PC-9 (cell line): Measurements from ENCODE around the gene CPA3. TPM values are rescaled to one million over a fixed set of nuclear protein-coding genes. Genes with fewer than 3 reads are reported as not detected.

ENCODE experiments used
- BruUV-seq: library from RNA; stranded (reverse); fragments of 400-500 nt; replicated peaks from 2 replicates; lab custom pipeline; 2021; lab: Mats Ljungman, UMichigan
- CTCF ChIA-PET: fragments of 300-600 bp; sonication (Branson Sonifier 250); formaldehyde crosslinking; loops from one replicate; lab custom pipeline; 2022; ENCODE audit warnings: antibody characterized with exemption; lab: Charles Lee
- POLR2A ChIA-PET: fragments of 300-600 bp; sonication (Branson Sonifier 250); formaldehyde crosslinking; loops from one replicate; lab custom pipeline; 2022; ENCODE audit warnings: antibody characterized with exemption; ENCODE audit not compliant: unreplicated experiment; lab: Charles Lee
- DNase-seq, 2 experiments: peaks; one replicate each; pipeline versions ENCODE4 v3.0.0 to v3.0.0-alpha.2; 2015 to 2022; ENCODE audit warnings: mixed read lengths in 1 of 2
- H2AFZ ChIP-seq: fragments of 200-600 bp; sonication (generic); 2 replicates; pipeline ENCODE4 v1.8.1; 2017; ENCODE audit warnings: antibody characterized with exemption
- H3F3A ChIP-seq: fragments of 200-600 bp; sonication (generic); 2 replicates; pipeline ENCODE4 v1.8.1; 2017; ENCODE audit warnings: antibody characterized with exemption, mild to moderate bottlenecking, low read depth; ENCODE audit not compliant: insufficient read depth
- H3K27ac ChIP-seq: fragments of 200-600 bp; sonication (generic); 2 replicates; pipeline ENCODE4 v1.6.1; 2016; ENCODE audit warnings: mixed run types
- H3K27me3 ChIP-seq: fragments of 200-600 bp; sonication (generic); 2 replicates; pipeline ENCODE4 v1.6.1; 2016; ENCODE audit warnings: low read depth, mixed run types; ENCODE audit not compliant: insufficient read depth
- H3K36me3 ChIP-seq: fragments of 200-600 bp; sonication (generic); 2 replicates; pipeline ENCODE4 v1.6.1; 2016; ENCODE audit warnings: low read depth, mixed run types
- H3K4me1 ChIP-seq: fragments of 200-600 bp; sonication (generic); replicated peaks from 2 replicates; pipeline ENCODE4 v1.6.1; 2016; ENCODE audit warnings: mixed run types; ENCODE audit not compliant: insufficient read depth
- H3K4me2 ChIP-seq: fragments of 200-600 bp; sonication (generic); 2 replicates; pipeline ENCODE4 v1.6.1; 2017; ENCODE audit warnings: mixed run types
- H3K4me3 ChIP-seq: fragments of 200-600 bp; sonication (generic); 2 replicates; pipeline ENCODE4 v1.6.1; 2016; ENCODE audit warnings: mixed run types
- H3K79me2 ChIP-seq: fragments of 200-600 bp; sonication (generic); 2 replicates; pipeline ENCODE4 v1.6.1; 2017; ENCODE audit warnings: low read depth, mixed run types
- H3K9me2 ChIP-seq: fragments of 200-600 bp; sonication (generic); 2 replicates; pipeline ENCODE4 v1.8.1; 2017; ENCODE audit warnings: mild to moderate bottlenecking; ENCODE audit not compliant: insufficient read depth
- H3K9me3 ChIP-seq: fragments of 200-600 bp; sonication (generic); 2 replicates; pipeline ENCODE4 v1.8.1; 2016; ENCODE audit warnings: low read depth; ENCODE audit not compliant: insufficient read depth
- H4K20me1 ChIP-seq: fragments of 200-600 bp; sonication (generic); 2 replicates; pipeline ENCODE4 v1.8.1; 2017; ENCODE audit not compliant: insufficient read depth
- EZH2 ChIP-seq: fragments of 200-600 bp; sonication (generic); IDR thresholded peaks from 2 replicates; pipeline ENCODE4 v1.8.0; 2017; ENCODE audit warnings: antibody characterized with exemption, low read depth
- intact Hi-C: fragments of 100-400 bp; cut with micrococcal nuclease; formaldehyde crosslinking; loops from one replicate; pipeline ENCODE4 v1.10.0; 2022; ENCODE audit not compliant: unreplicated experiment
- total RNA-seq: library from RNA; stranded (reverse); gene quantifications from 2 replicates; pipeline ENCODE4 v1.2.3, GENCODE V29; 2021
- TF ChIP-seq, protein P1 (sequence below): fragments of 200-600 bp; sonication (generic); conservative IDR thresholded peaks from 2 replicates; pipeline ENCODE4 v1.6.1; 2017; ENCODE audit warnings: mixed run types, antibody characterized with exemption, mild to moderate bottlenecking, moderate library complexity

CPA3 gene
- total RNA-seq, 1 experiment from 2014 or later: not detected

DNA sequence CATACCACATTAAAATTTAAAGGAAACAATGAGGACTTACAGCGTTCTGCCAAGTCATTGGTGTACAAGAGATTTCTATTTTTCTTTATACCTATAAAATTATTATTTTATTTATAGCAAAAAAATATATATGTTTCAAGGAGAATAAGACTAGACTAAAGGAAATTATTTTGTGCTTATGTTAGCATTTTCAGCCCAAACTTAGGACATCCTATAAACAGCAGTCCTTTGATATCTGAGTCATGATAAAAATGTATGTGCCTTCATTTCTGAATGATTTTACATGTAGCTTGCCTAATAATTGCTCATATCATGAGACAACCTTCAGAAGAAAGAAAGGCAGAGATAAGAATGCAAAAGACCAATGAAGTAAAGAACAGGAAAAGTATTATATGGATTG is 16.7 kb upstream of the CPA3 start:
- Histone ChIP-seq H3K36me3 (no peaks in the 10 kb centered on the region), H3K4me1 (no peaks in the 10 kb centered on the region), H3K4me2 (no peak overlapping the region), H4K20me1 (no peaks in the 10 kb centered on the region), H2AFZ (no peak overlapping the region), H3K27me3 (no peaks in the 10 kb centered on the region), H3K4me3 (no peak overlapping the region), H3F3A (no peaks in the 10 kb centered on the region), H3K9me3 (no peaks in the 10 kb centered on the region), H3K27ac (no peak overlapping the region), H3K79me2 (no peaks in the 10 kb centered on the region), H3K9me2 (no peaks in the 10 kb centered on the region)
- ChIA-PET CTCF (no interaction called here), POLR2A (no interaction called here)
- BruUV-seq: no TSS peak
- TF ChIP-seq, protein P1, sequence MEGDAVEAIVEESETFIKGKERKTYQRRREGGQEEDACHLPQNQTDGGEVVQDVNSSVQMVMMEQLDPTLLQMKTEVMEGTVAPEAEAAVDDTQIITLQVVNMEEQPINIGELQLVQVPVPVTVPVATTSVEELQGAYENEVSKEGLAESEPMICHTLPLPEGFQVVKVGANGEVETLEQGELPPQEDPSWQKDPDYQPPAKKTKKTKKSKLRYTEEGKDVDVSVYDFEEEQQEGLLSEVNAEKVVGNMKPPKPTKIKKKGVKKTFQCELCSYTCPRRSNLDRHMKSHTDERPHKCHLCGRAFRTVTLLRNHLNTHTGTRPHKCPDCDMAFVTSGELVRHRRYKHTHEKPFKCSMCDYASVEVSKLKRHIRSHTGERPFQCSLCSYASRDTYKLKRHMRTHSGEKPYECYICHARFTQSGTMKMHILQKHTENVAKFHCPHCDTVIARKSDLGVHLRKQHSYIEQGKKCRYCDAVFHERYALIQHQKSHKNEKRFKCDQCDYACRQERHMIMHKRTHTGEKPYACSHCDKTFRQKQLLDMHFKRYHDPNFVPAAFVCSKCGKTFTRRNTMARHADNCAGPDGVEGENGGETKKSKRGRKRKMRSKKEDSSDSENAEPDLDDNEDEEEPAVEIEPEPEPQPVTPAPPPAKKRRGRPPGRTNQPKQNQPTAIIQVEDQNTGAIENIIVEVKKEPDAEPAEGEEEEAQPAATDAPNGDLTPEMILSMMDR: no peak
- no peak for TF ChIP-seq EZH2
- DNase-seq: no peak
- intact Hi-C loops: no loop called here

DNA sequence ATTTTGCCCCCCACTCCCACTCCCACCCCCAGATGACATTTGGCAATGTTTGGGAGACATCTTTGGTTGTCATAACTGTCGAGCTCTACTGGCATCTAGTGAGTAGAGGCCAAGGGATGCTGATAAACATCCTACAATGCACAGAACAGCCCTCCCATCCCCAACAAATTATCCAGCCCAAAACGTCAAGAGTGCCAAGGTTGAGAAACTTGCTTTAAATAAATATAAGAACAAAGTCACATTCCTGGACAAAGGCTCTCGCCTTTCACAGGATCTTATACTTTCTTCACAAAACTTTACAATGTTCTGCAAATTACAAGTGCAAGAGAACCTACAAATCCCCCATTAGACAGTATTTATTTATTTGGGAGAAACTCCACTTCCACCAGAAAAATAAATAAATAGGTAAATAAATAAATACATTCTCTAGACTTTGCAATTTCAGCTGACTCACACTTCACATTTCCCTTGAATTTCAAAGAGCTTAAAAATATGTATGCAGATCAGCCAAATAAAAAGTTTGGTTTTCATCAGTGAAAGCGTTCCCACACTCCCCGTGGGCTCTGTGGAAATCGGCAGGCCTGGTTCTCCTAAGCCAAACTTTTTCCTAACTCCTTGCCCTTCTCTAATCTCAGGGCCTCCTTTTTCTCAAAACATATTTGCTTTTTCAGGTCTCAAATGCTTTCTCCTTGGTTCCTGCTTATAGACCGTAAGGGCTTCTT is 12.7 kb upstream of the CPA3 start:
- Histone ChIP-seq H3K4me3 (no peak overlapping the region), H3K9me2 (no peaks in the 10 kb centered on the region), H3K27me3 (no peaks in the 10 kb centered on the region), H3K4me2 (no peak overlapping the region), H3K79me2 (no peaks in the 10 kb centered on the region), H3F3A (no peaks in the 10 kb centered on the region), H3K27ac (no peak overlapping the region), H3K9me3 (no peaks in the 10 kb centered on the region), H2AFZ (no peak overlapping the region), H4K20me1 (no peaks in the 10 kb centered on the region), H3K4me1 (no peaks in the 10 kb centered on the region), H3K36me3 (no peaks in the 10 kb centered on the region)
- DNase-seq: no peak
- no TSS peak for BruUV-seq
- POLR2A ChIA-PET: no interaction called here
- TF ChIP-seq, protein P1: no peak
- TF ChIP-seq EZH2: no peak
- CTCF ChIA-PET: no interaction called here
- intact Hi-C loops: no loop called here

DNA sequence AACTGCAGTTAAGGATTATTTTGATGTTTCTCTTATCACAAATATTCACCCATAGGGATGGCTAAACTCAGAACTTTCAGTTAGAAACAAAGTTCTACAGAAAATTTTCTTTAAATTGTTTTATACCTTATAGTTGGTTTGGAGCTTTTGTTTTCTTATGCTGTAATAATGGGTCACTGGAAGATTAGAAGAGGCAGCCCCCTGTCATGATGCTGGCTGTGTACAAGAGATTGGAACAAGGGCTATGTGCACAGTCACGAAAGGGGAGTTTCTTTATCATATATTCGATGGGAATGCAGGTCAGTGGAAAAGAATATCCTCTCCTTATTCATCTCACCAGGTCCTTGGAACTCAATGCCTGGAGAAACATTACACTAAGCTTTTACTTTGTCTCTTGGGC is 12.0 kb upstream of the CPA3 start:
- TF ChIP-seq, protein P1: no peak
- no peak for TF ChIP-seq EZH2
- H2AFZ ChIP-seq: no peak overlapping the region
- H3K27ac ChIP-seq: no peak overlapping the region
- no peak for DNase-seq
- H3K9me2 ChIP-seq: no peaks in the 10 kb centered on the region
- H3K79me2 ChIP-seq: no peaks in the 10 kb centered on the region
- H3K4me2 ChIP-seq: no peak overlapping the region
- H3K4me3 ChIP-seq: no peak overlapping the region
- CTCF ChIA-PET: no interaction called here
- BruUV-seq: no TSS peak
- no peaks in the 10 kb centered on the region for H3K9me3 ChIP-seq
- POLR2A ChIA-PET: no interaction called here
- H3K27me3 ChIP-seq: no peaks in the 10 kb centered on the region
- intact Hi-C loops: no loop called here
- no peaks in the 10 kb centered on the region for H3K36me3 ChIP-seq
- no peaks in the 10 kb centered on the region for H3F3A ChIP-seq
- no peaks in the 10 kb centered on the region for H4K20me1 ChIP-seq
- H3K4me1 ChIP-seq: no peaks in the 10 kb centered on the region
